WTC11 (cell line): Measurements from ENCODE around the gene SPNS3. TPM values are rescaled to one million over a fixed set of nuclear protein-coding genes. Genes with fewer than 3 reads are reported as not detected.

Experiments
- ATAC-seq: fragments of 200-7000 bp; cut with Tn5 transposase; 2 replicates; pipeline ENCODE4 v1.10.0; 2021; ENCODE audit warnings: mild to moderate bottlenecking, moderate library complexity
- CTCF ChIA-PET: fragments of 300-600 bp; sonication (Branson Sonifier 250); formaldehyde crosslinking; loops from one replicate; lab custom pipeline; 2021; ENCODE audit warnings: antibody characterized with exemption; lab: Charles Lee
- POLR2A ChIA-PET: fragments of 350-600 bp; sonication (Branson Sonifier 250); formaldehyde crosslinking; loops from one replicate; lab custom pipeline; 2021; ENCODE audit warnings: antibody characterized with exemption; lab: Charles Lee
- DNase-seq: peaks from one replicate; pipeline ENCODE4 v3.0.0; 2021; ENCODE audit warnings: low spot score
- H3K27ac Mint-ChIP-seq: 2 replicates; pipeline ENCODE4 v1.8.0; 2021; ENCODE audit warnings: mixed read lengths
- H3K27me3 Mint-ChIP-seq: 2 replicates; pipeline ENCODE4 v1.8.0; 2021; ENCODE audit warnings: low read depth, mild to moderate bottlenecking, moderate library complexity, mixed read lengths
- H3K36me3 Mint-ChIP-seq: 2 replicates; pipeline ENCODE4 v1.8.0; 2021; ENCODE audit warnings: mixed read lengths
- H3K4me1 Mint-ChIP-seq: 2 replicates; pipeline ENCODE4 v1.8.0; 2022; ENCODE audit warnings: mixed read lengths
- H3K4me3 Mint-ChIP-seq: 2 replicates; pipeline ENCODE4 v1.8.0; 2021; ENCODE audit warnings: mild to moderate bottlenecking, moderate library complexity, mixed read lengths
- H3K9me3 Mint-ChIP-seq: 2 replicates; pipeline ENCODE4 v1.8.0; 2021; ENCODE audit warnings: mixed read lengths
- ATF1 ChIP-seq: sonication (generic); formaldehyde crosslinking; IDR thresholded peaks from 2 replicates; pipeline ENCODE4 v1.8.1; 2023; ENCODE audit warnings: mild to moderate bottlenecking, moderate library complexity, missing genetic modification reagents
- ELF4 ChIP-seq: sonication (generic); formaldehyde crosslinking; IDR thresholded peaks from 2 replicates; pipeline ENCODE4 v1.8.1; 2022; ENCODE audit warnings: low read depth, mild to moderate bottlenecking, moderate library complexity, missing genetic modification reagents
- GABPB1 ChIP-seq: sonication (generic); formaldehyde crosslinking; IDR thresholded peaks from 2 replicates; pipeline ENCODE4 v1.8.1; 2023; ENCODE audit warnings: mild to moderate bottlenecking, missing genetic modification reagents
- NR2C2 ChIP-seq: sonication (generic); formaldehyde crosslinking; IDR thresholded peaks from 2 replicates; pipeline ENCODE4 v1.8.0; 2022; ENCODE audit warnings: mild to moderate bottlenecking, missing genetic modification reagents
- RELA ChIP-seq: sonication (generic); formaldehyde crosslinking; IDR thresholded peaks from 2 replicates; pipeline ENCODE4 v1.8.1; 2022; ENCODE audit warnings: missing genetic modification reagents, mild to moderate bottlenecking, borderline replicate concordance
- SOX15 ChIP-seq: fragments of 250-450 bp; sonication (Bioruptor Pico); IDR thresholded peaks from 2 replicates; pipeline ENCODE4 v1.9.0; 2021; ENCODE audit warnings: mild to moderate bottlenecking
- SP1 ChIP-seq: sonication (generic); formaldehyde crosslinking; conservative IDR thresholded peaks from 2 replicates; pipeline ENCODE4 v1.8.1; 2022; ENCODE audit warnings: missing genetic modification reagents
- ZNF138 ChIP-seq: sonication (generic); formaldehyde crosslinking; conservative IDR thresholded peaks from 2 replicates; pipeline ENCODE4 v1.8.1; 2022; ENCODE audit warnings: mild to moderate bottlenecking, moderate library complexity, missing genetic modification reagents
- total RNA-seq: library from RNA; stranded (reverse); gene quantifications from 3 replicates; pipeline ENCODE4 v1.2.3, GENCODE V29; 2021
- TF ChIP-seq, protein P1 (sequence below): sonication (generic); formaldehyde crosslinking; IDR thresholded peaks from 2 replicates; pipeline ENCODE4 v1.8.1; 2022; ENCODE audit warnings: mild to moderate bottlenecking, moderate library complexity, missing genetic modification reagents
- TF ChIP-seq, protein P2 (sequence below): sonication (generic); formaldehyde crosslinking; IDR thresholded peaks from 2 replicates; pipeline ENCODE4 v1.8.1; 2023; ENCODE audit warnings: mild to moderate bottlenecking, missing genetic modification reagents, moderate library complexity
- TF ChIP-seq, protein P3 (sequence below): fragments of 250-450 bp; sonication (Bioruptor Pico); IDR thresholded peaks from 2 replicates; pipeline ENCODE4 v2.1.2; 2022; ENCODE audit warnings: mild to moderate bottlenecking, moderate library complexity
- TF ChIP-seq, protein P4 (sequence below): sonication (generic); formaldehyde crosslinking; IDR thresholded peaks from 2 replicates; pipeline ENCODE4 v1.8.0; 2023; ENCODE audit warnings: missing genetic modification reagents
- TF ChIP-seq, protein P5 (sequence below): sonication (generic); formaldehyde crosslinking; IDR thresholded peaks from 2 replicates; pipeline ENCODE4 v1.8.1; 2023; ENCODE audit warnings: mild to moderate bottlenecking, moderate library complexity, missing genetic modification reagents
- TF ChIP-seq, protein P6 (sequence below): sonication (generic); formaldehyde crosslinking; IDR thresholded peaks from 2 replicates; pipeline ENCODE4 v1.8.0; 2022; ENCODE audit warnings: mild to moderate bottlenecking, missing genetic modification reagents
- TF ChIP-seq, protein P7 (sequence below): fragments of 250-450 bp; sonication (Bioruptor Pico); IDR thresholded peaks from 2 replicates; pipeline ENCODE4 v1.9.0; 2021; ENCODE audit warnings: mild to moderate bottlenecking, borderline replicate concordance
- TF ChIP-seq, protein P8 (sequence below): fragments of 250-450 bp; sonication (Bioruptor Pico); IDR thresholded peaks from 2 replicates; pipeline ENCODE4 v1.8.0; 2021; ENCODE audit warnings: mild to moderate bottlenecking
- TF ChIP-seq, protein P9 (sequence below): fragments of 250-450 bp; sonication (Bioruptor Pico); conservative IDR thresholded peaks from 2 replicates; pipeline ENCODE4 v1.9.0; 2021; ENCODE audit warnings: mild to moderate bottlenecking

SPNS3 gene
- total RNA-seq, 1 experiment from 2014 or later: not detected

DNA sequence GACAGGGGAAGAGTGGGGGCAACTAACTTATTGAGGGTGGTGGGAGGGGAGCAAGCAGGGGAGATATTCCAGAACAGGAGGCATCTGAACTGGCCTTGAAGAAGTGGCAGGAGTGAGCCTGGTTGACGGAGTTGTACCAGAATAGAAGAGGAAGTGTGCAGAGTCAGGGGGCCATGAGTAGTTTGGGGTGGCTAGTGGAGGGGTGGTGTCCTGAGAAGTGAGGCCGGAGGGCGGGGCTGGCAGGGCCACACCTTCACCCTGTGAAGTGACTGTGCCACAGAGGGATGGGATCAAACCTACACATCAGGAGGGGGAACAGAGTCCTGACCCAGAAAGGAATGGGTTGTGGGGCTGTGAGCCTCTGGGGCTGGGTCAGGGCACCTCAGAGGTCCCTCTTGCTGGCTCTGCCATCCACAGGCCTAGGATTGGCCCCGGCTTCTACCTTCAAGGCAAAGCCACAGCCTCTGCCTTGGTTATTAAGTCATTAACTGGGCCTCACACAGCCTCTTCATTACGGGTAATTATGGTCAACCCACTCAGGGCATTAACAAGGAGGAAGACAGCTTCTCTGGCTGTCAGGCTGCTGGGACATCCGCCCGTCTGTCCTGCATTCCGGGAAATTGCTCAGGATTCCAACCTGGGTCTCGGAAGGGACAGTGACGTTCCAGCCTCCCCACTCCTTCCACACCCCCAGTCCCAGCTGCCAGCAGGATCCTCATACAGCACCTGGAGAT, 77.6 kb downstream of the SPNS3 start:
- peaks cover 15% of the 10 kb centered on the region for H3K27me3 Mint-ChIP-seq
- DNase-seq (no peak), ATAC-seq (no peak)
- H3K36me3 Mint-ChIP-seq: no peaks in the 10 kb centered on the region
- CTCF ChIA-PET: interaction anchor here (1.8 kb wide), 1 partner anchor 11 kb away, joined by 5 read pairs; no protein-coding TSS in a partner anchor
- no peak overlapping the region for H3K27ac Mint-ChIP-seq
- H3K9me3 Mint-ChIP-seq: no peaks in the 10 kb centered on the region
- POLR2A ChIA-PET: no interaction called here
- H3K4me3 Mint-ChIP-seq: no peak overlapping the region
- H3K4me1 Mint-ChIP-seq: peaks cover 7% of the 10 kb centered on the region
- TF ChIP-seq NR2C2 (CRISPR knock-in tag) (no peak), SOX15 (no peak), ZNF138 (CRISPR knock-in tag) (no peak), GABPB1 (CRISPR knock-in tag) (no peak), RELA (no peak), ELF4 (CRISPR knock-in tag) (no peak), SP1 (CRISPR knock-in tag) (no peak), ATF1 (CRISPR knock-in tag) (no peak)
- TF ChIP-seq, protein P1, sequence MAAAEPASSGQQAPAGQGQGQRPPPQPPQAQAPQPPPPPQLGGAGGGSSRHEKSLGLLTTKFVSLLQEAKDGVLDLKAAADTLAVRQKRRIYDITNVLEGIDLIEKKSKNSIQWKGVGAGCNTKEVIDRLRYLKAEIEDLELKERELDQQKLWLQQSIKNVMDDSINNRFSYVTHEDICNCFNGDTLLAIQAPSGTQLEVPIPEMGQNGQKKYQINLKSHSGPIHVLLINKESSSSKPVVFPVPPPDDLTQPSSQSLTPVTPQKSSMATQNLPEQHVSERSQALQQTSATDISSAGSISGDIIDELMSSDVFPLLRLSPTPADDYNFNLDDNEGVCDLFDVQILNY (CRISPR knock-in tag): no peak
- TF ChIP-seq, protein P2, sequence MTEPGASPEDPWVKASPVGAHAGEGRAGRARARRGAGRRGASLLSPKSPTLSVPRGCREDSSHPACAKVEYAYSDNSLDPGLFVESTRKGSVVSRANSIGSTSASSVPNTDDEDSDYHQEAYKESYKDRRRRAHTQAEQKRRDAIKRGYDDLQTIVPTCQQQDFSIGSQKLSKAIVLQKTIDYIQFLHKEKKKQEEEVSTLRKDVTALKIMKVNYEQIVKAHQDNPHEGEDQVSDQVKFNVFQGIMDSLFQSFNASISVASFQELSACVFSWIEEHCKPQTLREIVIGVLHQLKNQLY: no peak
- TF ChIP-seq, protein P3, sequence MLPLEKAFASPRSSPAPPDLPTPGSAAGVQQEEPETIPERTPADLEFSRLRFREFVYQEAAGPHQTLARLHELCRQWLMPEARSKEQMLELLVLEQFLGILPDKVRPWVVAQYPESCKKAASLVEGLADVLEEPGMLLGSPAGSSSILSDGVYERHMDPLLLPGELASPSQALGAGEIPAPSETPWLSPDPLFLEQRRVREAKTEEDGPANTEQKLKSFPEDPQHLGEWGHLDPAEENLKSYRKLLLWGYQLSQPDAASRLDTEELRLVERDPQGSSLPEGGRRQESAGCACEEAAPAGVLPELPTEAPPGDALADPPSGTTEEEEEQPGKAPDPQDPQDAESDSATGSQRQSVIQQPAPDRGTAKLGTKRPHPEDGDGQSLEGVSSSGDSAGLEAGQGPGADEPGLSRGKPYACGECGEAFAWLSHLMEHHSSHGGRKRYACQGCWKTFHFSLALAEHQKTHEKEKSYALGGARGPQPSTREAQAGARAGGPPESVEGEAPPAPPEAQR (CRISPR knock-in tag): no peak
- TF ChIP-seq, protein P4, sequence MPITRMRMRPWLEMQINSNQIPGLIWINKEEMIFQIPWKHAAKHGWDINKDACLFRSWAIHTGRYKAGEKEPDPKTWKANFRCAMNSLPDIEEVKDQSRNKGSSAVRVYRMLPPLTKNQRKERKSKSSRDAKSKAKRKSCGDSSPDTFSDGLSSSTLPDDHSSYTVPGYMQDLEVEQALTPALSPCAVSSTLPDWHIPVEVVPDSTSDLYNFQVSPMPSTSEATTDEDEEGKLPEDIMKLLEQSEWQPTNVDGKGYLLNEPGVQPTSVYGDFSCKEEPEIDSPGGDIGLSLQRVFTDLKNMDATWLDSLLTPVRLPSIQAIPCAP: no peak
- TF ChIP-seq, protein P5, sequence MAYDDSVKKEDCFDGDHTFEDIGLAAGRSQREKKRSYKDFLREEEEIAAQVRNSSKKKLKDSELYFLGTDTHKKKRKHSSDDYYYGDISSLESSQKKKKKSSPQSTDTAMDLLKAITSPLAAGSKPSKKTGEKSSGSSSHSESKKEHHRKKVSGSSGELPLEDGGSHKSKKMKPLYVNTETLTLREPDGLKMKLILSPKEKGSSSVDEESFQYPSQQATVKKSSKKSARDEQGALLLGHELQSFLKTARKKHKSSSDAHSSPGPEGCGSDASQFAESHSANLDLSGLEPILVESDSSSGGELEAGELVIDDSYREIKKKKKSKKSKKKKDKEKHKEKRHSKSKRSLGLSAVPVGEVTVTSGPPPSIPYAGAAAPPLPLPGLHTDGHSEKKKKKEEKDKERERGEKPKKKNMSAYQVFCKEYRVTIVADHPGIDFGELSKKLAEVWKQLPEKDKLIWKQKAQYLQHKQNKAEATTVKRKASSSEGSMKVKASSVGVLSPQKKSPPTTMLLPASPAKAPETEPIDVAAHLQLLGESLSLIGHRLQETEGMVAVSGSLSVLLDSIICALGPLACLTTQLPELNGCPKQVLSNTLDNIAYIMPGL (CRISPR knock-in tag): no peak
- TF ChIP-seq, protein P6, sequence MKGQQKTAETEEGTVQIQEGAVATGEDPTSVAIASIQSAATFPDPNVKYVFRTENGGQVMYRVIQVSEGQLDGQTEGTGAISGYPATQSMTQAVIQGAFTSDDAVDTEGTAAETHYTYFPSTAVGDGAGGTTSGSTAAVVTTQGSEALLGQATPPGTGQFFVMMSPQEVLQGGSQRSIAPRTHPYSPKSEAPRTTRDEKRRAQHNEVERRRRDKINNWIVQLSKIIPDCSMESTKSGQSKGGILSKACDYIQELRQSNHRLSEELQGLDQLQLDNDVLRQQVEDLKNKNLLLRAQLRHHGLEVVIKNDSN (CRISPR knock-in tag): no peak
- TF ChIP-seq, protein P7, sequence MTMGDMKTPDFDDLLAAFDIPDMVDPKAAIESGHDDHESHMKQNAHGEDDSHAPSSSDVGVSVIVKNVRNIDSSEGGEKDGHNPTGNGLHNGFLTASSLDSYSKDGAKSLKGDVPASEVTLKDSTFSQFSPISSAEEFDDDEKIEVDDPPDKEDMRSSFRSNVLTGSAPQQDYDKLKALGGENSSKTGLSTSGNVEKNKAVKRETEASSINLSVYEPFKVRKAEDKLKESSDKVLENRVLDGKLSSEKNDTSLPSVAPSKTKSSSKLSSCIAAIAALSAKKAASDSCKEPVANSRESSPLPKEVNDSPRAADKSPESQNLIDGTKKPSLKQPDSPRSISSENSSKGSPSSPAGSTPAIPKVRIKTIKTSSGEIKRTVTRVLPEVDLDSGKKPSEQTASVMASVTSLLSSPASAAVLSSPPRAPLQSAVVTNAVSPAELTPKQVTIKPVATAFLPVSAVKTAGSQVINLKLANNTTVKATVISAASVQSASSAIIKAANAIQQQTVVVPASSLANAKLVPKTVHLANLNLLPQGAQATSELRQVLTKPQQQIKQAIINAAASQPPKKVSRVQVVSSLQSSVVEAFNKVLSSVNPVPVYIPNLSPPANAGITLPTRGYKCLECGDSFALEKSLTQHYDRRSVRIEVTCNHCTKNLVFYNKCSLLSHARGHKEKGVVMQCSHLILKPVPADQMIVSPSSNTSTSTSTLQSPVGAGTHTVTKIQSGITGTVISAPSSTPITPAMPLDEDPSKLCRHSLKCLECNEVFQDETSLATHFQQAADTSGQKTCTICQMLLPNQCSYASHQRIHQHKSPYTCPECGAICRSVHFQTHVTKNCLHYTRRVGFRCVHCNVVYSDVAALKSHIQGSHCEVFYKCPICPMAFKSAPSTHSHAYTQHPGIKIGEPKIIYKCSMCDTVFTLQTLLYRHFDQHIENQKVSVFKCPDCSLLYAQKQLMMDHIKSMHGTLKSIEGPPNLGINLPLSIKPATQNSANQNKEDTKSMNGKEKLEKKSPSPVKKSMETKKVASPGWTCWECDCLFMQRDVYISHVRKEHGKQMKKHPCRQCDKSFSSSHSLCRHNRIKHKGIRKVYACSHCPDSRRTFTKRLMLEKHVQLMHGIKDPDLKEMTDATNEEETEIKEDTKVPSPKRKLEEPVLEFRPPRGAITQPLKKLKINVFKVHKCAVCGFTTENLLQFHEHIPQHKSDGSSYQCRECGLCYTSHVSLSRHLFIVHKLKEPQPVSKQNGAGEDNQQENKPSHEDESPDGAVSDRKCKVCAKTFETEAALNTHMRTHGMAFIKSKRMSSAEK (CRISPR knock-in tag): no peak
- TF ChIP-seq, protein P8, sequence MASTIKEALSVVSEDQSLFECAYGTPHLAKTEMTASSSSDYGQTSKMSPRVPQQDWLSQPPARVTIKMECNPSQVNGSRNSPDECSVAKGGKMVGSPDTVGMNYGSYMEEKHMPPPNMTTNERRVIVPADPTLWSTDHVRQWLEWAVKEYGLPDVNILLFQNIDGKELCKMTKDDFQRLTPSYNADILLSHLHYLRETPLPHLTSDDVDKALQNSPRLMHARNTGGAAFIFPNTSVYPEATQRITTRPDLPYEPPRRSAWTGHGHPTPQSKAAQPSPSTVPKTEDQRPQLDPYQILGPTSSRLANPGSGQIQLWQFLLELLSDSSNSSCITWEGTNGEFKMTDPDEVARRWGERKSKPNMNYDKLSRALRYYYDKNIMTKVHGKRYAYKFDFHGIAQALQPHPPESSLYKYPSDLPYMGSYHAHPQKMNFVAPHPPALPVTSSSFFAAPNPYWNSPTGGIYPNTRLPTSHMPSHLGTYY: no peak
- TF ChIP-seq, protein P9, sequence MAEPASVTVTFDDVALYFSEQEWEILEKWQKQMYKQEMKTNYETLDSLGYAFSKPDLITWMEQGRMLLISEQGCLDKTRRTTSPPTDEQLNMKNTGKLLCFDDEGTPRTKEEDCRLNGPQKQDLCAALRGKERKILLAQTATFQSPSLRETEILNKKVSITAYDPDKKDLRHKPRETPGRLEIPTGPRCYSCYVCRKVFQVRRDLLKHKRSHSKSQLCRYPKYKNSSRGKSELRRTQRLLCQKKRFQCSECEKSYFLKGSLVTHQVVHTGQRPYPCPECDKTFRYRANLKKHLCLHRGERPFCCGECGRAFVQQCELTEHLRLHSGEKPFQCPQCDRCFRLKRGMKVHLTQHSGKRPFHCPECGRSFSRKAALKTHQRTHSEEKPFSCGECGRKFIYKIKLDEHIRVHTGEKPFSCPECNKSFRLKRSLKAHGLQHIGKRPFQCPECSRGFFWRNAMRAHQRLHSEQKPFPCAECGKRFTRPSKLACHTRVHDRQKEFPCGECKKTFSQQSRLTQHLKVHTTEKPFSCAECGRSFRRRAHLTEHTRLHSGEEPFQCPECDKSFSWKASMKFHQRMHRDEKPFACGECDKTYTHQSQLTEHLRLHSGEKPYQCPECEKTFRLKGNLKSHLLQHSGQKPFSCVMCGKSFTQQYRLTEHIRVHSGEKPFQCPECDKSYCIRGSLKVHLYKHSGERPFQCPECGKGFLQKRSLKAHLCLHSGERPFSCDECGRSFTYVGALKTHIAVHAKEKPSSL: no peak
